Keratinocyte (primary cell): ENCODE data around the gene STK40. TPM values are rescaled to one million over a fixed set of nuclear protein-coding genes. Genes with fewer than 3 reads are reported as not detected.

Experiments
- DNase-seq: peaks from one replicate; pipeline ENCODE4 v3.0.0-alpha.2; 2011; ENCODE audit warnings: low read depth, missing footprints, low spot score
- FAIRE-seq: peaks from 2 replicates; lab custom pipeline; 2011; peaks lifted over from hg19 to GRCh38; lab: Jason Lieb, UNC
- H2AFZ ChIP-seq: 2 replicates; pipeline ENCODE4 v1.6.0; 2012; ENCODE audit warnings: low read length, control low read depth, inconsistent platforms; ENCODE audit not compliant: control insufficient read depth
- H3K27ac ChIP-seq: 2 replicates; pipeline ENCODE4 v1.5.1; 2011; ENCODE audit warnings: low read length; ENCODE audit not compliant: control insufficient read depth, insufficient read depth
- H3K27me3 ChIP-seq: 3 replicates; pipeline ENCODE4 v1.6.0; 2011; ENCODE audit warnings: low read length; ENCODE audit not compliant: control insufficient read depth, insufficient read depth; ENCODE audit errors: extremely low read depth
- H3K36me3 ChIP-seq, 2 experiments: 2 replicates in 1 of 2; 3 replicates in 1 of 2; pipeline ENCODE4 v1.5.1; 2011; ENCODE audit warnings: low read length in 2 of 2, mild to moderate bottlenecking in 1 of 2; ENCODE audit not compliant: control insufficient read depth in 2 of 2, insufficient read depth in 2 of 2; ENCODE audit errors: extremely low read depth in 1 of 2
- H3K4me1 ChIP-seq: 3 replicates; pipeline ENCODE4 v1.5.1; 2011; ENCODE audit warnings: low read length; ENCODE audit not compliant: control insufficient read depth, insufficient read depth; ENCODE audit errors: extremely low read depth
- H3K4me2 ChIP-seq: 3 replicates; pipeline ENCODE4 v1.6.0; 2011; ENCODE audit warnings: low read depth, low read length; ENCODE audit not compliant: control insufficient read depth, insufficient read depth; ENCODE audit errors: extremely low read depth
- H3K4me3 ChIP-seq, 3 experiments: fragments of 200-600 bp in 1 of 3; sonication (generic) in 1 of 3; 2 replicates in 2 of 3; 3 replicates in 1 of 3; pipeline ENCODE4 v1.5.1; 2011 to 2016; ENCODE audit warnings: low read length in 3 of 3, mild to moderate bottlenecking in 3 of 3, control low read depth in 2 of 3, inconsistent platforms in 1 of 3, low read depth in 1 of 3, mixed read lengths in 1 of 3, mixed run types in 1 of 3, moderate library complexity in 1 of 3; ENCODE audit not compliant: control insufficient read depth in 2 of 3, insufficient read depth in 2 of 3; ENCODE audit errors: extremely low read depth in 1 of 3
- H3K79me2 ChIP-seq: 2 replicates; pipeline ENCODE4 v1.6.0; 2012; ENCODE audit warnings: low read length; ENCODE audit not compliant: control insufficient read depth, insufficient read depth
- H3K9ac ChIP-seq: 3 replicates; pipeline ENCODE4 v1.6.0; 2011; ENCODE audit warnings: low read length; ENCODE audit not compliant: control insufficient read depth, insufficient read depth; ENCODE audit errors: extremely low read depth
- H3K9me1 ChIP-seq: 3 replicates; pipeline ENCODE4 v1.6.0; 2011; ENCODE audit warnings: low read length; ENCODE audit not compliant: control insufficient read depth, insufficient read depth; ENCODE audit errors: extremely low read depth
- H3K9me3 ChIP-seq: 2 replicates; pipeline ENCODE4 v1.5.1; 2012; ENCODE audit warnings: low read depth, low read length; ENCODE audit not compliant: control insufficient read depth
- H4K20me1 ChIP-seq: 3 replicates; pipeline ENCODE4 v1.6.0; 2011; ENCODE audit warnings: low read length; ENCODE audit not compliant: control insufficient read depth, insufficient read depth; ENCODE audit errors: extremely low read depth
- CTCF ChIP-seq, 3 experiments: IDR thresholded peaks in 1 of 3; conservative IDR thresholded peaks in 1 of 3; optimal IDR thresholded peaks in 1 of 3; 2 replicates in 2 of 3; 3 replicates in 1 of 3; pipeline versions ENCODE3 to v1.5.1; 2011; ENCODE audit warnings: low read length in 3 of 3, mild to moderate bottlenecking in 3 of 3, moderate library complexity in 2 of 3, control low read depth in 1 of 3, inconsistent platforms in 1 of 3; ENCODE audit not compliant: insufficient read depth in 2 of 3; ENCODE audit errors: extremely low read depth in 1 of 3
- EZH2 ChIP-seq: IDR thresholded peaks from one replicate; pipeline ENCODE4 v1.6.1; 2012; ENCODE audit warnings: inconsistent platforms, mild to moderate bottlenecking, low read length, moderate library complexity
- dilution Hi-C: fragments of 300-500 bp; cut with MboI; formaldehyde crosslinking; loops from one replicate; pipeline ENCODE4 v1.7.0; 2020; ENCODE audit warnings: low sequenced_read_pairs; ENCODE audit not compliant: extremely low pct_ligation_motif_present
- polyA plus RNA-seq, 5 experiments: library from polyadenylated mRNA; depleted of rRNA in 3 of 5; stranded (reverse) in 3 of 5; stranded (forward) in 1 of 5; unstranded in 1 of 5; fragments of >200 nt; gene quantifications; 1 replicate in 1 of 5; 2 replicates in 3 of 5; 3 replicates in 1 of 5; pipeline versions ENCODE4 v1.2.1 to v1.2.3, GENCODE V29; 2011 to 2012; ENCODE audit warnings: missing spikeins in 2 of 5, low read depth in 1 of 5, low replicate concordance in 1 of 5

STK40 gene
- polyA plus RNA-seq, 1 donor (not counting 4 experiments of a cell fraction or from before 2014, with no cell fraction given), result 10.4 TPM

GRCh38 chr1:36389999-36390398 lies 4.3 kb upstream of the STK40 start:
- Histone ChIP-seq H3K9me1 (no peaks in the 10 kb centered on the region), H3K36me3 (peaks cover 16% of the 10 kb centered on the region in 2 experiments), H3K4me2 (no peak overlapping the region), H3K9ac (no peak overlapping the region), H2AFZ (no peak overlapping the region), H3K27me3 (no peaks in the 10 kb centered on the region), H3K9me3 (no peaks in the 10 kb centered on the region), H3K79me2 (peaks cover 9% of the 10 kb centered on the region), H4K20me1 (no peaks in the 10 kb centered on the region), H3K27ac (no peak overlapping the region), H3K4me3 (no peak overlapping the region), H3K4me1 (peaks cover 15% of the 10 kb centered on the region)
- dilution Hi-C loops, result no loop called here
- no peak for DNase-seq
- TF ChIP-seq EZH2 (no peak), CTCF (optimal IDR thresholded peaks at IDR 0.05 in 1 of 3, IDR thresholded peaks at IDR 0.05 in 1 of 3, conservative IDR thresholded peaks at IDR 0.05 in 1 of 3; ENCODE audit: extremely low read depth in 1 of 3, insufficient read depth in 2 of 3, low read length in 3 of 3) (no peak)
- FAIRE-seq, result no peak

GRCh38 chr1:36389261-36389660 lies 3.5 kb upstream of the STK40 start:
- Histone ChIP-seq H3K4me2 (no peak overlapping the region), H3K9me1 (no peaks in the 10 kb centered on the region), H3K27me3 (no peaks in the 10 kb centered on the region), H3K36me3 (peaks cover 16% of the 10 kb centered on the region in 2 experiments), H4K20me1 (no peaks in the 10 kb centered on the region), H2AFZ (no peak overlapping the region), H3K9me3 (no peaks in the 10 kb centered on the region), H3K27ac (no peak overlapping the region), H3K79me2 (peaks cover 15% of the 10 kb centered on the region), H3K9ac (no peak overlapping the region), H3K4me1 (peaks cover 21% of the 10 kb centered on the region), H3K4me3 (no peak overlapping the region)
- dilution Hi-C loops, result no loop called here
- FAIRE-seq (no peak), DNase-seq (no peak)
- TF ChIP-seq EZH2 (no peak), CTCF (optimal IDR thresholded peaks at IDR 0.05 in 1 of 3, IDR thresholded peaks at IDR 0.05 in 1 of 3, conservative IDR thresholded peaks at IDR 0.05 in 1 of 3; ENCODE audit: extremely low read depth in 1 of 3, insufficient read depth in 2 of 3, low read length in 3 of 3) (no peak)
